GM21447 (cell line): ENCODE data around the gene BAIAP2L1.

Source experiments
- ATAC-seq: cut with Tn5 transposase; IDR thresholded peaks from one replicate; pipeline ENCODE4 v1.9.1; 2021; ENCODE audit not compliant: unreplicated experiment

BAIAP2L1 gene

DNA sequence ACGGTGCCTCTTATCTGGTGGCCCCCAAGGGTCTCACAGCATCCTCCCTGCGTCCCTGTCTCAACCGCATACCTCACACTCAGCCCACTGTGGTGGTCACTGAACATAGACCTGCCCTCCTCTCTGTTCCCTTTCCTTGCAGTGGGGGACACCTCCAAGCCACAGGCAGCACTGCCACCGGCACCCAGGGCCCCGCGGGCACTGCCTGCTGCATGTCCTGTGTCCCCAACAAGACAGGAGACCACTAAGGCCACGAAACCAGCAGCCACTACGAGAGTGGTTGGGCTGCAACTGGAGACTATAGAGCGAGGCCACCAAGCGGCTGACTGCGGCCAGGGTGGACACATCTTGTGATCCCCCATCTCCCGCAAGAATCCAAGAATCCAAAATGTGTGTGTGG, 104.1 kb downstream of the BAIAP2L1 start:
- ATAC-seq = no peak

DNA sequence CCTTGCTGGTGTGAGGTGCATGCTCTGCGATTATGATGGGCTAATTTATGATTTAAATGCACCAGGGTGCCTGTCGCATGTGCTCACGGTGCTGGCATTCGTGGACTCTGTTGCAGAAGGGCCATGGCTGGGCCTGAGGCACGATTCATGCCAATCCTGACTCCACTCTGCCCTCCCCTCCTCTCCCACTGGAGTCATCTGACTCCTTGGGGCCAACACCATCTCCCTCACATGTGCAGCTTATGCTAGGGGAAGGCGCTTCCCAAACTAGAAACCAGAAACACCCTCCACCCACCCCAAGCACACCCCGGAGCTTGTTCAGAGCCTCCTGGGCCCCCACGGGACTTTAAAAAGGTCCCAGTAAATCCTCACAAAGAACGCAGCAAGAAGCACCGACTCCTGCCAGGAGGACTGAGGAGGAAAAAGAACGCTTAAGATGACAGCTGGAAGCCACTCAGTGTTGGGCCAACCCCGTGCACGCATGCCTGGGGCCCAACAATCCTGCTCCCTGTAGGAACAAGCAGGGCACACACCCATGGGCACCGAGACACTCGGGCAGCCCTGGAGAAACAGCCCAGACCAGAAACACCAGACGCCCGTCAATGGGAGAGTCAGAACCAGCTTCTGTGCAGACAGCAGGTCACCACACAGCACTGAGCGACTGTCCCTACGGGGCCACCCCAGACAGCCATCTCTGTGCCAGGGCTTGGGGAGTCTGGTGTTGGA, 105.3 kb downstream of the BAIAP2L1 start:
- ATAC-seq = no peak

DNA sequence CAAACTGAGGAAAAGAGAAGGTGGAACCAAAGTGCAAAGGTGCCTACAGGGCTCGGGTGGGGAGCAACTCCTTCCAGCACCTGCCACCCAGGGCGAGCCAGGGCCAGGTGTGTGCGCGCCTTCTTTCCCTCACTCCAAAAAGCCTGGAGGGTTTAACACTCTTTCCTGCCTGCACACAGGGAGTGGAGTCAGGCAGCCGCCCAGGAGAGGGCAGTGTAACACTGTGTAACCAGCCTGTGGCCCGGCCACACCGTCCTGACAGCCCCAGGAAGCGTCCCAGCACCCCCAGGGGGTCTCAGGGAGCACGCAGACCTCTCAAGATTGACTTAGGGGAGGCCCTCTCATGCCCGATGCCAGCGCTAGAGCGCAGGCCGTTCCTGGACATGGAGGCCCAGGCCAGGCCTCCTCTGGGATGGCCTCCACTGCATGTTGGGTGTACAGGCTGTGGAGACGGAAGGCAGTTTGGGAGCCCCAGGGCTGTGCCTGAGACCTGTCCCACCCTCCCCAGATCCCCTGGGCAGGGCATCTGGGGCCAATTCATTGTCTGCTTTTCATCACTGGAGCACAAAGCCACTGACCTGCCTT, 106.0 kb downstream of the BAIAP2L1 start:
- no peak for ATAC-seq

DNA sequence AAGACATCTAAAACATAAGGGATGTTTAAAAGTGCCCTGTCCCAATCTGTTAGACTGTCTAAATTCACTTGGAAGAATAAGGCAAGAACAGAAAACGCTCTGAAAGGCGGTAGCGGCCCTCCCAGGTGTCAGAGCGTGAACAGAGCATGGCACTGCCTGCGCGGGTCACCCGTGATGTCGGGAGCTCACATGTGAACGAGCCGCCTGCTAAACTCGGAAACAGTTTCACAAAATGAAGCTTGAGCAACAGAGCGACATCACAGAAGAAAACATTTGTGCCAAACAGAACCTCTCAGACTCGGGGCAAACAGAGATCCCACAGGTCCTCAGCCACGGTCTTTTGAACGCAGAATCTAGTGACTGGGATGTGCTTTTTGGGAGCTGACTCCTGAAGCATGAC, 106.6 kb downstream of the BAIAP2L1 start:
- ATAC-seq = no peak

DNA sequence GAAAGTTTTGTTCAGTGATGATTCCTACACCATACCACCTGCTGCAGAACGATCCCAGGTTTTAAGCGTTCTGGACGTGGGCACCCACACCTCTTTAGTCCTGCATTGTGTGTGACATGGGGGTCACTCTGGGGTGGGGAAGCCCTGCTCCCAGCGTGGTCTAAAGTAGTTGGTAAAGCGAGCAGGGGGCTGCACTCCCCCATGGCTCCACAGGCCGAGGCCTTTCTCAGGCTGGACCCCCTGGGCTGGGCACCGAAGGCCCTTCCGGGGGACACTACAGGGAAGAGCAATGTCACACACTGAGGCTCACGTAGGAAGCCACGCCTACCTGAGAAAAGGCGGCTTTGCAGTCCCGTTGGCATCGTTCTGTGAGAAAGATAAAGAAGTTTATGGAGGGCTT, 107.1 kb downstream of the BAIAP2L1 start:
- ATAC-seq = no peak

DNA sequence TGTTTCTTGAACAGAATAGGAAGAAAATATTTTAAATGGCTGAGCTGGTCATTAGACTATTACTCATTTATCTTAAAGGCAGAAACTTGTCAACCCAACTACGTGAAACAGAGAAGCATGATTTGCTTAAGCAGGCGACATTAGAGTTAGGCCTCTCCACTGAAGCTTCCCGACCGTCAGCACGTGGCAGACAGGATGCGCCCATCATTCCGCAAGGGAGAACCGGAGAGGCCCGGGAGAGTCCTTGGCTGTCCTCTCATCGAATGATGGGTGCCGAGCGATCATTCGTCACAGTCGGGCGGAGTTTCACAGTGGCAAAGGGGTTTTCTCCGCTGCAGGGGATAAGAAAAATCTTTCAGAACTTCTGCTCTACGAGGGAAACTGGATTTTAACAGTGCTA, 107.6 kb downstream of the BAIAP2L1 start:
- ATAC-seq = no peak

DNA sequence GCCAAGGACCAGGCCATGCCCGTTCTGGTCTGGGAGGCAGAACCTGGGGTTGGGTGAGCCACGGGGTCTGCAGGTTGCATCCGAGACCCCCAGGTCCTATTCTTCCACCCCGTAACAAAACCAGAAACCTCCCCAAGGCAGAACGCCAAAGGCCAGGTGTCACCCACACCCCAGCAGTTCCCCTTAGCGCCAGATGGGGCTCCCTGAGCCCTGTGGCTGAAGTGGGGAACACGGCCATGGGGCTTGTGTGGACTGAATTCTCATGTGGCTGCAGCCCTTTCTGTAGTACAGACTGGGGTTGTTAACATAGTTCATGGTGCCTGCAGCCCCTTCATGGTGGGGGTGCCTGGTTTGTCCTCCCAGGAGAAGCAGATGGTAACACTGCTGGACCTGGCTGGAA, 109.2 kb downstream of the BAIAP2L1 start:
- no peak for ATAC-seq

DNA sequence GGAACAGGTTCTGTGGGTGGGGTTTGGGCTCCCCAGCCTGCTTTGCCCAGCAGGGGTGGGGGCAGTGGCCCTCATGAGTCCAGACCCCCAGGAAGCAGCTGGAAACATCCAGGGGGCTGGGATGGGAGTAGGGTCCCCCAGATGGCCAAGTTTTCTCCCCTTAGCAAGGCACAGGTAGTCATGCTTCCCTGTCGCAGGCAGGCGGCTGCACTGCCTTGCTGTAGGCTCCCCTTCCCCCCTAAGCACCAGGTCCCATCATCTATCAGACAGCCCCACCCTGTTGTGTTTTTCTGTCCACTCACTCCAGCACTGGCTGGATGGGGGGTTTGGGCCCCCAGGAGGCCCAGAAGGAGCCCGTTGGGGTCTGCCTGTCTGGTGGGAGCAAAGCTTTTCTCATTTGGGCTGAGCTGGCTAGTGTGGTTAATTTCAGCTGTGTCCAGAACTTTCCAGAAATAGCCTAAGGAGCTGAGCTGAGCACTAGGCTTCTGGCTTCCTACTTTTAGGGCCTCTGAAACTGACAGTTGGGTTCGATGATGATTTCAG, 111.5 kb downstream of the BAIAP2L1 start:
- no peak for ATAC-seq

DNA sequence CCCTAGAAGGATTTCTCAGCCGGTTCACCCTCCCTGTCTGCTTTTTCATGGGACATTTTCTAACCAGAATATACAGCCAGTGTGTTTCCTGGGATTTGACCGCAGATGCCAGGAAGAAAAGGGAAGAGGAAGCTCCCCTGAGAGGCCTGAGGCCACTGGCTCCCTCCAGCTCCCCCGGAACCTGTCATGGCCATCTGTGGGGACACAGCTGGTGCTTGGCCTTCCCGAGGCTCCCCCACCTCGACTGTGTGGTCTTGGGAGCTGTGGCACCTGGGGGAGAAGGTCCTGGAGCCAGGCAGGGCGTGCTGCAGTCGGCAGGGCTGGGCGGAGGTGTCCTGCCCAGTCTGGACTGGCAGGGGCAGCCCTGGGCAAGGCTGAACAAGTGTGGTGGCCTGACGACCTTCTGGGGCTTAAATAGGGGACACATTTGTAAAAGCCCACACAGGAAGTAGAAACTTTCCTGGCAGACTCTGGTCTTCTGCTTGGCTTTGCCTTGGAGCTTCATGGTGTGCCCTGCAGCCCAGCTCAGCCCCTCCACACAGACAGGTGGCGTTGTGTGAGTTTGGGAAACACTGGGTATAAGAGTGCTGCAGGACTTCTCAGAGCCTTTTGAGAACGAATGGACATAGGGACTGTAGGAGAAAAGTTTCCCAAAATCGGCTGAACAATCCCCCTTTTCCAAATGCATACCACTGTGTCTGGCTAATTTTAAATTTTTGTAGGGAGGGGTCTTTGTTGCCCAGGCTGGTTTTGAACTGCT, 112.6 kb downstream of the BAIAP2L1 start:
- ATAC-seq = no peak

DNA sequence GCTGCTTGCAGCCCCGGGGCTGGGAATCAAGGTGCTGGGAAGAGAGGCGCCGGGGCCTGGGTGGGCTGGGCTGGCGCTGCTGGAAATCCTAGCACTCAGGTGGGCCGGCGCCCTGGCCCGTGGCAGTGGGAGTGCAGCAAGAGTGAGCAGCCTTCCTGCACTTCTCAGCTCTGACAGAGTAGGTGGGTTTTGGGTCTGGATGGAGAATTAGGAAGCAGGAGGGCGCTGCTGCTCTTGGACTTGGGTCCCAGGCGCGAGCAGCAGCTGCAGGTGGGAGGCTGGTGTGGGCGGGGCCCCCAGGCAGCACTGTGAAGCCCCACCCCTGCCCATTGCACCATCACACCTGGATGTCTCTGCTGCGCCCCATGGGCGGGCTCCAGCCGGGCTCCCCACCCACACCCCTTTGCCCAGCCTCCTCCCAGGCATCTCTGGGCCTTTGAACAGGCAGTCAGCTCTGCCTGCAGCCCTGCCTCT, 113.4 kb downstream of the BAIAP2L1 start:
- no peak for ATAC-seq

DNA sequence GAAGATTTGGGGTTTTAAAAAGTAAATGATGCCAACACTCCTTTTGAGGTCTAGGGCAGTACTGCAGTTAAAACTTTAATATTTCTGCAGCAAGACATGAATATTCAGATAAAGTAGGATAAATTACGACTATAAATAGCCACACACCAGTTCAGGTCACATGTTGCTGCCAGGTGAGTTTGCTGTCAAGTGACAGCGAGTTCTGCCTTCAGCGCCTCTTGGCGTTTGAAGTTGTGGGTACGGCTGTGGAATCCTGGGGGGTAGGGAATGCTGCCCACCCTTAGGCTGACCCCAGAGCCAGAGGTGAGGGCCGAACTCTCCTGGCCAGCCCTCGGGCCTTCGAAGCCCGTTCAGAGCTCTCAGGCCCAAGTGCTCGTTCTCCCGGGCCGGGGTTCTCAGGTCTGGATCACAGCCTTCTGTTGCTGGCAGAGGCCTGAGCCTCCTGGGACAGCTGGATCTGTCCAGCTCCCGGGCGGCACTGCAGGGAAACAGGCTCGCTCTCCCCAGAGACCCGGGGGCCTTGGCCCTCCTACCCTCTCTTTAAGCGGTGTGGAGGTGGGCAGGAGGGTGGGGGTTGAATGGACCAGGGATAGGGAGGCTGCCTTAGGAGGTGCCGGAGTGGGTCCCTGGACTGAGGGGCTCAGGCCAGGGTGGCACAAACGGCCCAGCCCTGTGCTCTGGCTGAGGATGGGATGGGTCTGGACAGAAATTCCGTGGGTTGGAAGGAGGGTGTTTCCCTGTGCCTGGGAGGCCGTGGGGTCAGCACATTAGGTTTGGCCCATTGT, 114.0 kb downstream of the BAIAP2L1 start:
- ATAC-seq = no peak

DNA sequence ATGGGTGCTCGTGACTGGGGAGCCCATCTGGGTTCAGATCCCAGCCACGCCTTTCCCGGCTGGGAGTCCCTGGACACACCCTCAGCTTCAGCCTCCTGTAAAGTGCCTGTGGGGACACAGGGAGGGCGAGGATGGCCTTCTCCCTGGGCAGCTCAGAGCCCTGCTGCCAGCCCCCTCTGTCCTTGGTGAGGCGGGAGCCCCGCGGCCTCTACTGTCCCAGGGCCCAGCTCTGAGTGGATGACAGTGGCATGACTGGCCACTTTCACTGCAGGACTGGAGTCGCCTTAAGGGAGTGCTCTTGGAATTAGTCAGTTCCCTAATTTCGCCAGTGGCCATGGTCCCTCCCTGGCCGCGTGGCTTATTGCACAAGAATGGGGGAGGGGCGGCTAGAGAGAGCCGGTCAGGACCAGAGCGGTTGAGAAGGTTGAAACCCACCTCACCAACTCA, 114.8 kb downstream of the BAIAP2L1 start:
- no peak for ATAC-seq

DNA sequence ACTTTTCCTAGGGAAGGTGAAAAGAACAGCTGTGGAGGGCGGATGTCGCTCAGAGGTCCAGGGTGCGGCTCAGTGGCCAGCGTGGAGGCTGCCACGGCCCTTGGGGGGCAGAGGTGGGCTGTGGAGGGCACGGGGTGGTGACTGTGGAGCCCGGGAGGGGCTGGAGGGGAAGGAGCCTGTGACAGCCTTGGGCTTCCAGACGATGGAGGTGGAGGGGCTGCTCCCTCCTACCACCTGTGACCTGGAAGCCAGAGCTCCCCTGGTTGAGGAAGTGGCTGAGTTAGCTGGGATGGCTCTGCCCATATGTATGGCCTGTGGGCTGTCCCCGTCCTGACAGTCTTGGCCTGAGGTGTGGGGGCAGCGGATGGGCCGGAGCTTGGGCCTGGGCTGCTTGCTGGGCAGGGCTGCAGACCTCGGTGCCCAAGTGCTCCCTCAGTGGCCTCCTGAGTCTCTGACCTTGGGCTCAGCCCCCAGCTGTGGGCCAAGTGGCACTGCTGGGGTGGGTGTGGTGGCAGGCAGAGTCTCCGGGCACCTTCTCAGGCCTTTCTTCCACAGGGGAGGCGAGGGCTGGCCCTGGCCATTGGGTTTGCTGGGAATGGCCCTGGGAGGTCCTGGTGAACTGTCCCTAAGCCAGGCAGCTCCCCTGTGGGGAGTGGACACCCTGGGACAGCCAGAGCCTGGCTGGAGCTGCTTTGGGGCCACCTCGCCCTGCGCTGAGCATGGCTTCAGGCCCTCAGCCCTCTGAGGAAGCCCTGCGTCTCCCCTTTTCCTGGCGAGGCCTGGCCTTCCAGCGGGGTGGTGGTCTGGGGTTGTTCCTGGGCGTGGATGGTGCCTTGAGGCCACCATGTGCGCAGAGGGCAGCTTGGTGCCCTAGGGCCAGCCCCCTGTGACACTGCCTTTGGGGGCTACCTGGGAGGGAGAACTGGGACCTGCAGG, 115.5 kb downstream of the BAIAP2L1 start:
- no peak for ATAC-seq

DNA sequence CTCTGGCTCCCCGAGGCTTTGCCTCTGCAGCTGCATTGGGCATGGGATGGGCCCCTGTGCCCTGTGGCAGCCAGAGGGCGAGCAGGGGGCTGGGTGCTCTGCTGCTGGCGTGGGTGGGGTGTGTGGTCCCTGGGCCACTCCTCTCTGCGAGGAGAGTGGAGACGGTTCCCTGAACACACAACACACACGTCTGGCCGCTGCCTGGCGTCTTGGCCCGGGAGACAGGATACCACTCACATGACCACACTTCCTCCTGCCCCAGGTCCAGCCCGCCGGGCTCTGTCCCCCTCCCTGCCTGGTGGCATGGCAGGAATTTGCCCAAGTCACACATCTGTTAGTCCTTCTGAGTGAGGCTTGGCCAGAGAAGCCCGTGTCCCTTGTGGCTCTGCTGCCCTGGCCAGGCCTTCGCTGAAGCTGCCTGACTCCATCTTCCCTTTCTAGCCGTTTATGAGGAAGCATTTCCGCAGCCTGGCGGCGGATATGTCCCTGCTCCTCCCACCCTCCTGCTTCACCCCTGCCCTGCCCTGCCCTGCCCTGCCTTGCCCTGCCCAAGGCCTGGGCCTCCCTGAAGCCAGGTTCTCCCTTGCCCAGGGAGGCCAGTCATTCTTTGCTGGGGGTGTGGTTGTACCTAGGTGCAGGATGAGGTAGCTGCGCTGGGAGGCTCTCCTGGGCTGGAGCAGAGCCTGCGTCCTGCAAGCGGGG, 116.4 kb downstream of the BAIAP2L1 start:
- no peak for ATAC-seq

DNA sequence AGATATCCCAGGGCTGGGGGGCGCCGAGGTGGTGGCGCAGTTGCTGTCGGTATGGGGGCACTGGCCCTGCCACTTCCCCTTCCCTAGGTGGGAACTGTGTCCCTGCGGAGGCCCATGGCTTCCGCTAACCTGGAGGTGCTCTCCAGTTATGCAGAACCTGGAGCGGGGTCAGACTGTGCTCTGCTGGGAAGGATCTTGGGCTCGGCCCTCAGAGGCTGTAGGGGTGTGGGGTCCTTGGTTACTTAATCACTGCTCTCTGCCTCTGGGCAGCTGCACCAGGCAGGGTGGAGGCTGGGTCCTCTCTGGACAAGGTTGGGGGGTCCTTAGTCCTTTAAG, 117.0 kb downstream of the BAIAP2L1 start:
- ATAC-seq = no peak

DNA sequence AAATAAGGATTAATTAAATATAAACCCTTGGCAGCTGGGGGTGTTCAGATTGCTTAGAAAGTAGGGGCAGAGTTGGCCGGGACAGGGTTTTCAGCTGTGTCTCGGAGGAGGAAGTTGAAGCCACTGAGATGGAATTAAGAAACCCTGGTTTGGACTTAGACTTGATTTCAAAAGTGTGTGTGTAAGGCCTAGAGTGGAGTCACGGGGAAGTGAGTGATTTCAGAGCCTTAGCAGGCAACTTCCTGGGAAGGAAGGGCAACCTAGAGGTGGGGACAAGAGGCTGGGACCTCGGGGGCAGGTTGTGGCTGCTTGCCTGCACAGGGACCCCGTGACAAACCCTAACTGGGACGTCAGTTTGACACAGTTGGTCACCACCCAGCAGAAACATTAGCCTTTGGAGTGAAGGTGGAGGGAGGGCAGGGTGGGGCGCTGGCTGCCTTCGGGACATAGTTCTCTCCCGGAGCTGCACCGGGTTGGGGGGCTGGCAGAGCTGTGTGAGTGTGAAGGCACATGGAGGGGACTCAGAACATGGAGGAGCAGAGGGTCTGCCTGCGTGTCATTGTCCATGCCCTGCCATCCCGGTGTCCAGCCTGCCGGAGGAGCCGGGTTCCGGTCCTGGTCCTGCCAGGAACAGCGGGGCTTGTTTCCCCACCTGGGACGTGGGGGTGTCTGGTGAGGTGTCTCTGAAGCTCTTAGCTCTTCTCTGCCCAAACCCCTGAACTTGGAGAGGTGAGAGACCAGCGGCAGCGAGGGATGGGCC, 117.6 kb downstream of the BAIAP2L1 start:
- no peak for ATAC-seq

DNA sequence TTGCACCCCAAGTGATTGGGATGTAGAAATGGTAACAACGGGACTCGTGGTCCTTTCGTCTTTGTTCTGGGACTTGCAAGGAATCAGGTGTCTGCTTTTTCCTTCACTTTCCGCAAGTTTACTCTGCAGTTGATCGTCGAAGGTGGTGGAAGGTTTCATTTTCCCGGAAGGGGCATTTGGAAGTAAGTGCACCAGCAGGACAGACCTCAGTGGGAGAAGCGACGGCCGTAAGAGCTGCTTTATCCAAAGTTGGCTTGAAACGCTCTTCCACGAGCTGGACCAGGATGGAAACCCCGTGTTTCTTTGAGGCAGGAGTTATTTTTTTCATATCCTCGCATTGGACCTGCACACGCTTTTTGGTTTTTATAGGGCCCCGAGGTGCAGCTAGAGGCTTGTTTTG, 118.2 kb downstream of the BAIAP2L1 start:
- no peak for ATAC-seq

DNA sequence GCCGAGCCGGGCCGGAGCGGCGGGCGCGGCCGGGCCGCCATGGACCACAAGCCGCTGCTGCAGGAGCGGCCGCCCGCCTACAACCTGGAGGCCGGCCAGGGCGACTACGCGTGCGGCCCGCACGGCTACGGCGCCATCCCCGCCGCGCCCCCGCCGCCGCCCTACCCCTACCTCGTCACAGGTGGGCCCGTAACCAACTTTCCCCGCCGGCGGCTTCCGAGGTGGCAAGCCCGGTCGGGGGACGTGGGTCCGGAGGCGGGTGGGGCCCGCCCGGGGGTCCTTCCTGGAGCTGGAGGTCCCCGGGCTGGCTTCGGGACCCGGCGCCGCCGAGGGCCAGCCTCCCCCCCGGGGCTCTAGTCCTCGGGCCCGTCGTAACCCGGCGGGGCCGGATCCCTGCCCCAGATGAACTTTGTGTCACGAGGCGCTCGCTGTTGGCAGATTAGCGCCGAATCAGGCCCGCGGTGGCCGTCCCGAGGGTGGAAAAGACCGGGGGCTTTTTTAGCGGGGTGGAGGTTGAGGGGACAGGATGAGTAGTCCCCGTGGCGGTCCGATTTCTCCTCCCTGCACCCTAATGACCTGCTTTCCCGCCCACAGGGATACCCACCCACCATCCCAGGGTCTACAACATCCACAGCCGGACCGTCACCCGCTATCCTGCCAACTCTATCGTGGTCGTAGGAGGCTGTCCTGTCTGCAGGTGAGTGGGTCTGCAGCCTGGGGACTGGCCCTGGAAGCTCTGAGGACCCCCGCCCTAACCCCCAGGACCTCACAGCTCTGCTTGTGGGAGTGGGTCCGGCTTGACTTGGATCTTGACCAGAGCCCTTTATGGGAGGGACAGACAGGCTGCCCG, 118.9 kb downstream of the BAIAP2L1 start:
- ATAC-seq = peak; percentile 29
